Kidney (tissue), 14 donors: ENCODE data around the gene SEMA3A. TPM values are rescaled to one million over a fixed set of nuclear protein-coding genes. Genes with fewer than 3 reads are reported as not detected.
"Not testable (repeated sequence)": the region's sequence is repeated elsewhere in the genome, so short reads cannot be mapped to it uniquely, and the experiment has no call there.

Experiments
- DNase-seq, 5 donors: peaks; one replicate each; pipeline ENCODE4 v3.0.0-alpha.2; 2013 to 2020
- FAIRE-seq: peaks from 2 replicates; lab custom pipeline; 2012; peaks lifted over from hg19 to GRCh38; lab: Jason Lieb, UNC
- H3K27ac ChIP-seq, 2 donors: one replicate each; pipeline ENCODE4 v1.7.0; 2013; ENCODE audit warnings: low read depth in 2 of 2, low read length in 2 of 2, inconsistent platforms in 1 of 2
- H3K27me3 ChIP-seq: one replicate; pipeline ENCODE4 v1.7.1; 2013; ENCODE audit warnings: low read length, inconsistent platforms; ENCODE audit not compliant: control insufficient read depth, insufficient read depth
- H3K36me3 ChIP-seq, 3 donors: one replicate each; pipeline versions ENCODE4 v1.7.0 to v1.7.1; 2013; ENCODE audit warnings: low read length in 3 of 3, control low read depth in 1 of 3, inconsistent platforms in 1 of 3; ENCODE audit not compliant: insufficient read depth in 3 of 3, control insufficient read depth in 2 of 3
- H3K4me1 ChIP-seq, 3 donors: one replicate each; pipeline versions ENCODE4 v1.7.0 to v1.7.1; 2013; ENCODE audit warnings: low read length in 3 of 3, inconsistent platforms in 1 of 3, low read depth in 1 of 3; ENCODE audit not compliant: control insufficient read depth in 2 of 3, insufficient read depth in 2 of 3
- H3K4me3 ChIP-seq, 3 donors: one replicate each; pipeline versions ENCODE4 v1.7.0 to v1.8.1; 2013; ENCODE audit warnings: low read length in 3 of 3, control low read depth in 1 of 3, inconsistent platforms in 1 of 3
- H3K9ac ChIP-seq, 3 donors: one replicate each; pipeline versions ENCODE4 v1.7.0 to v1.7.1; 2013; ENCODE audit warnings: low read length in 3 of 3, control low read depth in 1 of 3, inconsistent platforms in 1 of 3
- H3K9me3 ChIP-seq, 3 donors: one replicate each; pipeline versions ENCODE4 v1.7.0 to v1.7.1; 2013; ENCODE audit warnings: low read length in 3 of 3, control low read depth in 1 of 3, inconsistent platforms in 1 of 3; ENCODE audit not compliant: control insufficient read depth in 2 of 3, insufficient read depth in 1 of 3
- CTCF ChIP-seq: IDR thresholded peaks from 3 replicates; pipeline ENCODE4 v1.5.1; 2012; ENCODE audit warnings: mild to moderate bottlenecking, moderate library complexity, borderline replicate concordance; ENCODE audit not compliant: insufficient read depth; ENCODE audit errors: extremely low read depth
- intact Hi-C: fragments of 100-400 bp; cut with DNase I; formaldehyde crosslinking; loops from one replicate; pipeline ENCODE4 v1.11.1; 2022
- polyA plus RNA-seq: library from polyadenylated mRNA; stranded (reverse); fragments of 350-450 nt; fragmentation: Illumina TruSeq; extraction: RNeasy Lipid Tissue Mini Kit (QIAGEN cat#74804); gene quantifications from one replicate; pipeline ENCODE4 v1.2.3, GENCODE V29; 2014; ENCODE audit warnings: low read depth, low replicate concordance; ENCODE audit not compliant: insufficient read depth
- total RNA-seq: library from RNA; stranded (reverse); fragmentation: NEBNext Ultra II Directional; extraction: Animal tissue kit (Norgen Biotek cat#: 25700); gene quantifications from one replicate; pipeline ENCODE4 v1.2.1, GENCODE V29; 2021
- donor health status: control.
- donor health status: control.
- donor health status: control.
- donor health status: control.
- donor health status: control.
- donor health status: DM: yes; HTN: yes; CAD: no.
- donor health status: Normal renal cell carcinoma (clear cell type).

The SEMA3A gene
- total and polyA plus RNA-seq, 2 donors from 2014 or later, result 0.34 to 10.7 TPM

- H3K27ac ChIP-seq, result no peak overlapping the region
- intact Hi-C loops, result no loop called here
- no peaks in the 10 kb centered on the region for H3K27me3 ChIP-seq
- no peaks in the 10 kb centered on the region for H3K9me3 ChIP-seq
- no peaks in the 10 kb centered on the region for H3K36me3 ChIP-seq
- H3K4me3 ChIP-seq, result no peak overlapping the region
- FAIRE-seq, result no peak
- no peak for TF ChIP-seq CTCF
- H3K9ac ChIP-seq, result no peak overlapping the region
- no peaks in the 10 kb centered on the region for H3K4me1 ChIP-seq
- peak in 1 of 5 donors; percentile 12 for DNase-seq
Observed at GRCh38 chr7:84069999-84070500, 124.5 kb downstream of the SEMA3A start.

GRCh38 chr7:84069033-84069432, 125.6 kb downstream of the SEMA3A start:
- no peak overlapping the region for H3K27ac ChIP-seq
- H3K9ac ChIP-seq, result no peak overlapping the region
- no peak overlapping the region for H3K4me3 ChIP-seq
- H3K9me3 ChIP-seq, result no peaks in the 10 kb centered on the region
- no peaks in the 10 kb centered on the region for H3K27me3 ChIP-seq
- no peaks in the 10 kb centered on the region for H3K36me3 ChIP-seq
- DNase-seq, result no peak
- intact Hi-C loops, result no loop called here
- FAIRE-seq, result no peak
- H3K4me1 ChIP-seq, result no peaks in the 10 kb centered on the region
- TF ChIP-seq CTCF, result no peak

- H3K9me3 ChIP-seq, H3K4me3 ChIP-seq, H3K36me3 ChIP-seq, H3K9ac ChIP-seq, FAIRE-seq, H3K4me1 ChIP-seq, H3K27ac ChIP-seq, H3K27me3 ChIP-seq, intact Hi-C loops: not testable (repeated sequence)
- peak in 1 of 5 donors; percentile 41 for DNase-seq
Observed at GRCh38 chr7:84062489-84062901, 132.1 kb downstream of the SEMA3A start.

- Histone ChIP-seq H3K9me3 (no peaks in the 10 kb centered on the region), H3K27me3 (no peaks in the 10 kb centered on the region), H3K36me3 (no peaks in the 10 kb centered on the region), H3K9ac (no peak overlapping the region), H3K4me1 (no peaks in the 10 kb centered on the region), H3K4me3 (no peak overlapping the region), H3K27ac (no peak overlapping the region)
- intact Hi-C loops, result no loop called here
- DNase-seq, result no peak
- TF ChIP-seq CTCF, result no peak
- FAIRE-seq, result no peak
Observed at GRCh38 chr7:84060760-84061261, 133.8 kb downstream of the SEMA3A start.
